Neural progenitor cell (in vitro differentiated cells): ENCODE data around the gene LRRC1. TPM values are rescaled to one million over a fixed set of nuclear protein-coding genes. Genes with fewer than 3 reads are reported as not detected.

Source experiments
- DNase-seq: peaks from one replicate; pipeline ENCODE4 v3.0.0-alpha.2; 2016; ENCODE audit warnings: low spot score
- H2AFZ ChIP-seq: fragments of 200-600 bp; sonication (generic); replicated peaks from 2 replicates; pipeline ENCODE4 v1.6.1; 2016; ENCODE audit warnings: antibody characterized with exemption
- H3F3A ChIP-seq: fragments of 200-600 bp; sonication (generic); 2 replicates; pipeline ENCODE4 v1.6.1; 2016; ENCODE audit warnings: antibody characterized with exemption, low read depth
- H3K27ac ChIP-seq: fragments of 200-600 bp; sonication (generic); 2 replicates; pipeline ENCODE4 v1.5.1; 2016; ENCODE audit warnings: mild to moderate bottlenecking
- H3K27me3 ChIP-seq: fragments of 200-600 bp; sonication (generic); 2 replicates; pipeline ENCODE4 v1.6.1; 2016; ENCODE audit warnings: mild to moderate bottlenecking, moderate library complexity
- H3K36me3 ChIP-seq: fragments of 200-600 bp; sonication (generic); 2 replicates; pipeline ENCODE4 v1.5.1; 2016
- H3K4me1 ChIP-seq: fragments of 200-600 bp; sonication (generic); 2 replicates; pipeline ENCODE4 v1.6.1; 2016; ENCODE audit warnings: mixed run types
- H3K4me2 ChIP-seq: fragments of 200-600 bp; sonication (generic); 2 replicates; pipeline ENCODE4 v1.6.1; 2016
- H3K4me3 ChIP-seq: fragments of 200-600 bp; sonication (generic); 2 replicates; pipeline ENCODE4 v1.5.1; 2016
- H3K79me2 ChIP-seq: fragments of 200-600 bp; sonication (generic); 2 replicates; pipeline ENCODE4 v1.6.1; 2016; ENCODE audit warnings: low read depth
- H3K9ac ChIP-seq: fragments of 200-600 bp; sonication (generic); 2 replicates; pipeline ENCODE4 v1.6.1; 2016
- H3K9me3 ChIP-seq: fragments of 200-600 bp; sonication (generic); 2 replicates; pipeline ENCODE4 v1.5.1; 2016; ENCODE audit warnings: low read depth
- H4K20me1 ChIP-seq: fragments of 200-600 bp; sonication (generic); 2 replicates; pipeline ENCODE4 v1.6.1; 2016; ENCODE audit warnings: low read depth
- H3K27ac Mint-ChIP-seq: 3 replicates; pipeline ENCODE4 v1.8.0; 2021; ENCODE audit warnings: mixed read lengths
- H3K27me3 Mint-ChIP-seq: 2 replicates; pipeline ENCODE4 v1.8.0; 2022; ENCODE audit warnings: low read depth, mild to moderate bottlenecking, inconsistent platforms, moderate library complexity, mixed read lengths; ENCODE audit not compliant: insufficient read depth
- H3K36me3 Mint-ChIP-seq: 3 replicates; pipeline ENCODE4 v1.8.0; 2021; ENCODE audit warnings: mixed read lengths
- H3K4me1 Mint-ChIP-seq: 3 replicates; pipeline ENCODE4 v1.8.0; 2021; ENCODE audit warnings: mixed read lengths
- H3K4me3 Mint-ChIP-seq: 3 replicates; pipeline ENCODE4 v1.8.0; 2021; ENCODE audit warnings: mild to moderate bottlenecking, moderate library complexity, mixed read lengths
- H3K9me3 Mint-ChIP-seq: 3 replicates; pipeline ENCODE4 v1.8.0; 2020; ENCODE audit warnings: mixed read lengths
- CTCF ChIP-seq: fragments of 200-600 bp; sonication (generic); IDR thresholded peaks from 2 replicates; pipeline ENCODE4 v1.5.1; 2017; ENCODE audit warnings: antibody characterized with exemption, mild to moderate bottlenecking
- EZH2 ChIP-seq: fragments of 200-600 bp; sonication (generic); IDR thresholded peaks from 2 replicates; pipeline ENCODE4 v1.6.1; 2017; ENCODE audit warnings: antibody characterized with exemption, mild to moderate bottlenecking, moderate library complexity
- EZH2phosphoT487 ChIP-seq: fragments of 200-600 bp; sonication (generic); IDR thresholded peaks from 2 replicates; pipeline ENCODE4 v1.6.1; 2017; ENCODE audit warnings: antibody characterized with exemption
- total RNA-seq: library from RNA; depleted of rRNA; stranded (reverse); fragments of >200 nt; gene quantifications from 2 replicates; pipeline ENCODE4 v1.2.3, GENCODE V29; 2015; ENCODE audit warnings: low replicate concordance

LRRC1 gene
- total RNA-seq, 1 donor from 2014 or later: 14.0 TPM

GRCh38 chr6:53792973-53793317 is 1.9 kb upstream of the LRRC1 start:
- Histone ChIP-seq H3K27ac (no peak overlapping the region), H3K36me3 (no peaks in the 10 kb centered on the region), H3K4me3 (peak overlapping the region; percentile 70), H3K9me3 (no peaks in the 10 kb centered on the region), H4K20me1 (peaks cover 9% of the 10 kb centered on the region), H3K9ac (no peak overlapping the region), H2AFZ (no peak overlapping the region), H3K27me3 (peaks cover 40% of the 10 kb centered on the region), H3F3A (peaks cover 19% of the 10 kb centered on the region), H3K4me1 (peaks cover 11% of the 10 kb centered on the region), H3K4me2 (peak overlapping the region; percentile 92), H3K79me2 (peaks cover 13% of the 10 kb centered on the region)
- peak overlapping the region; percentile 96 for H3K4me3 Mint-ChIP-seq
- H3K36me3 Mint-ChIP-seq: no peaks in the 10 kb centered on the region
- TF ChIP-seq EZH2phosphoT487: no peak
- no peak for TF ChIP-seq EZH2
- TF ChIP-seq CTCF: no peak
- H3K9me3 Mint-ChIP-seq: peaks cover 4% of the 10 kb centered on the region
- DNase-seq: no peak
- peaks cover 25% of the 10 kb centered on the region for H3K4me1 Mint-ChIP-seq
- peaks cover 8% of the 10 kb centered on the region for H3K27me3 Mint-ChIP-seq
- H3K27ac Mint-ChIP-seq: peak overlapping the region; percentile 64

DNA sequence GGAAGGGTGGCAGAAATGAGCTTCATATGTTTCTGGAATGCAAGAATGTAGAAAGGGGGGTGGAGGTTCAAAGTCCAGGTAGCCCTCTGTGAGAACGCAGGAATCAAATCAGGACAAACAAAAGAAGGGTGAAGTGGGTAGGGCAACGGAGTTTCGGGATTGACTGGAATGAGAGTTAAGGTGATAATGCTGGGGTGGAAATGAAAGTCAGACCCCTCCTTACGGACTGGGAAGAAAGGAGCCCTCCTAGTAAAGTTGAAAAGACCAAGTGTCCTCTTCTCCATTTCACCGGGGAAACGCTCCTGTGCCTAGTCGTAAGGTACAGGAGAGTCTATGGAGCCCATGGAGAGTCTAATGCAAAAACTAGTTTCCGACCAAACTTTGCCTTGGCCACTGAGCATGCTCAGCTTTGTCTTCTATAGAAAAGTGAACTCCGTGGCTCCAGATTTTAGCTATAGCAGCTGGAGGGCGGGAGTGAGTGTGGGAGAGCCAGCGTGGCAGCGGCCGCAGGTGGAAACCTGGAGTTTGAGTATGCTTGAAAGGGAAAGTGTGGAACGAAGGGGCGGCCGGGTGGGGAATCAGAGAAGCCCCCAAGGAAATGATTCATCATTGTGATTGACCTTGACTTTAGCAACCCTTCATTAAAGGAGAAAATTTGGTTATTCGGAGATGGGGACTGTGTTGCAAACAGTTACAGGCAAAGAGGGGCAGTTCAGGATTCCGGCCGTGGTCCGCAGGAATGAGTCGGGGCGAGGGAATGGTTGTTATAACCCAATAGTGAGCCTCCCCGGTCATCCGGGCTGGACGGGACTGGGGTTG is 1.3 kb upstream of the LRRC1 start:
- H3K36me3 Mint-ChIP-seq: no peaks in the 10 kb centered on the region
- no peaks in the 10 kb centered on the region for H3K9me3 ChIP-seq
- H3K4me3 ChIP-seq: peak overlapping the region; percentile 70
- peak overlapping the region; percentile 89 for H2AFZ ChIP-seq
- H3K79me2 ChIP-seq: peaks cover 13% of the 10 kb centered on the region
- H3K27ac ChIP-seq: no peak overlapping the region
- peaks cover 25% of the 10 kb centered on the region for H3K4me1 Mint-ChIP-seq
- H3K36me3 ChIP-seq: no peaks in the 10 kb centered on the region
- peaks cover 40% of the 10 kb centered on the region for H3K27me3 ChIP-seq
- peak overlapping the region; percentile 92 for H3K4me2 ChIP-seq
- H3F3A ChIP-seq: peaks cover 19% of the 10 kb centered on the region
- peak; percentile 60 for DNase-seq
- no peak for TF ChIP-seq CTCF
- TF ChIP-seq EZH2phosphoT487: no peak
- TF ChIP-seq EZH2: no peak
- peak overlapping the region; percentile 96 for H3K4me3 Mint-ChIP-seq
- peaks cover 11% of the 10 kb centered on the region for H3K4me1 ChIP-seq
- peak overlapping the region; percentile 64 for H3K27ac Mint-ChIP-seq
- H3K9ac ChIP-seq: no peak overlapping the region
- peaks cover 9% of the 10 kb centered on the region for H4K20me1 ChIP-seq
- H3K9me3 Mint-ChIP-seq: peaks cover 3% of the 10 kb centered on the region
- H3K27me3 Mint-ChIP-seq: peaks cover 8% of the 10 kb centered on the region

DNA sequence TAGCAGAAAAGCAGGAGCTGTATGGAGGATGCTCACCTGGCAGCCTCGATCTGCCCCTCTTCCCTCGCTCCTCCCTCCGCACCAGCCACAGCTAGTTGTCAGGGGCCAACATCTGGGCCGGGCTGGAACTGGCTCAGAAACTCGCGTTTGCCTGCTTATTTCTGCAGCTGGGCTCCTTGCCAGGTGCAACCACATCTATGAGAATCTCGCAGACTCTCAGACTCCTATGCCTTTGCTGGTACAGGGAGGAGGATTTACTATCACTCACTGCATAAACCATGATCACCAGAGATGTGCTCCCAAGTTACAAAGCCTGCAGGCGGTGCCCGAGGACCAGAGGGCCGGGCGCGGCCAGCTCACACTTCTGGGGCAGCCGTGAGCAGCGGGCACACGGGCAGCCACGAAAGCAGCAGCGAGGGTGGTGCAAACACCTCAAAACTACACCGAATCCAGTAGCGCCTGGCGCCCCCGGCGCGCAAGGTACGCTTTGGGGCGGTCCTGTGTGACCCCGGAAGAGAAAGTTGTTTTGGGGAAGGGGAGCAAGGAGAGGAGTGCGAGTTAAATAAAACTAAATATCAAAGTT is 577 bp upstream of the LRRC1 start:
- Histone ChIP-seq H3K9me3 (no peaks in the 10 kb centered on the region), H3K79me2 (peaks cover 13% of the 10 kb centered on the region), H3K4me3 (peak overlapping the region; percentile 70), H3K27me3 (peaks cover 40% of the 10 kb centered on the region), H4K20me1 (peaks cover 9% of the 10 kb centered on the region), H3K9ac (no peak overlapping the region), H3K27ac (no peak overlapping the region), H3F3A (peaks cover 19% of the 10 kb centered on the region), H3K36me3 (no peaks in the 10 kb centered on the region), H3K4me2 (peak overlapping the region; percentile 92), H3K4me1 (peaks cover 11% of the 10 kb centered on the region), H2AFZ (peak overlapping the region; percentile 89)
- peak overlapping the region; percentile 96 for H3K4me3 Mint-ChIP-seq
- TF ChIP-seq EZH2: no peak
- TF ChIP-seq EZH2phosphoT487: no peak
- peak; percentile 39 for TF ChIP-seq CTCF
- H3K27me3 Mint-ChIP-seq: peaks cover 8% of the 10 kb centered on the region
- DNase-seq: peak; percentile 77
- no peaks in the 10 kb centered on the region for H3K9me3 Mint-ChIP-seq
- H3K36me3 Mint-ChIP-seq: no peaks in the 10 kb centered on the region
- peaks cover 28% of the 10 kb centered on the region for H3K4me1 Mint-ChIP-seq
- peak overlapping the region; percentile 96 for H3K27ac Mint-ChIP-seq
